OCI-LY7 (cell line): ENCODE measurements around the gene FARSA. TPM values are rescaled to one million over a fixed set of nuclear protein-coding genes. Genes with fewer than 3 reads are reported as not detected.

Source experiments
- BruUV-seq: library from RNA; stranded (reverse); fragments of 400-500 nt; replicated peaks from 2 replicates; lab custom pipeline; 2021; lab: Mats Ljungman, UMichigan
- CTCF ChIA-PET: fragments of 300-600 bp; sonication (Branson Sonifier 250); formaldehyde crosslinking; loops from one replicate; lab custom pipeline; 2022; ENCODE audit warnings: antibody characterized with exemption; ENCODE audit not compliant: unreplicated experiment; lab: Charles Lee
- POLR2A ChIA-PET: fragments of 300-600 bp; sonication (Branson Sonifier 250); formaldehyde crosslinking; loops from one replicate; lab custom pipeline; 2022; ENCODE audit warnings: antibody characterized with exemption; lab: Charles Lee
- DNase-seq: peaks from one replicate; pipeline ENCODE4 v3.0.0-alpha.2; 2015; ENCODE audit warnings: low spot score
- H2AFZ ChIP-seq: fragments of 200-600 bp; sonication (generic), shearing (Covaris generic); 2 replicates; pipeline ENCODE4 v1.6.1; 2014; ENCODE audit warnings: mild to moderate bottlenecking, antibody characterized with exemption, low read length, moderate library complexity
- H3K27ac ChIP-seq: fragments of 200-600 bp; sonication (generic); 2 replicates; pipeline ENCODE4 v1.5.1; 2014; ENCODE audit warnings: mixed run types, low read depth, mild to moderate bottlenecking, moderate library complexity, low read length, inconsistent platforms; ENCODE audit not compliant: poor library complexity, severe bottlenecking
- H3K36me3 ChIP-seq: fragments of 200-600 bp; sonication (generic); 2 replicates; pipeline ENCODE4 v1.6.1; 2014; ENCODE audit warnings: mild to moderate bottlenecking, antibody characterized with exemption, low read length, moderate library complexity, mixed read lengths; ENCODE audit not compliant: insufficient read depth
- H3K4me1 ChIP-seq: fragments of 200-600 bp; sonication (generic); 2 replicates; pipeline ENCODE4 v1.5.1; 2014; ENCODE audit warnings: mild to moderate bottlenecking, low read length; ENCODE audit not compliant: insufficient read depth, poor library complexity, severe bottlenecking
- H3K4me2 ChIP-seq: fragments of 200-600 bp; sonication (generic); 2 replicates; pipeline ENCODE4 v1.6.1; 2014; ENCODE audit warnings: mild to moderate bottlenecking, low read length
- H3K4me3 ChIP-seq: fragments of 200-600 bp; sonication (generic); 2 replicates; pipeline ENCODE4 v1.5.1; 2014; ENCODE audit warnings: mild to moderate bottlenecking, low read depth, low read length; ENCODE audit not compliant: poor library complexity, severe bottlenecking
- H3K79me2 ChIP-seq: fragments of 200-600 bp; sonication (generic); 2 replicates; pipeline ENCODE4 v1.6.1; 2016; ENCODE audit warnings: low read depth, mild to moderate bottlenecking, low read length, moderate library complexity, mixed read lengths; ENCODE audit not compliant: insufficient read depth
- H3K9me2 ChIP-seq: fragments of 200-600 bp; sonication (generic); 2 replicates; pipeline ENCODE4 v1.6.1; 2016; ENCODE audit warnings: mild to moderate bottlenecking, low read length, mixed read lengths; ENCODE audit not compliant: insufficient read depth
- H3K9me3 ChIP-seq: fragments of 200-600 bp; sonication (generic); 2 replicates; pipeline ENCODE4 v1.6.1; 2014; ENCODE audit warnings: mild to moderate bottlenecking, mixed run types, low read length, mixed read lengths
- H4K20me1 ChIP-seq: fragments of 200-600 bp; sonication (generic); 2 replicates; pipeline ENCODE4 v1.6.1; 2014; ENCODE audit warnings: mild to moderate bottlenecking, antibody characterized with exemption, low read length, moderate library complexity, mixed read lengths; ENCODE audit not compliant: insufficient read depth
- EZH2phosphoT487 ChIP-seq: fragments of 200-600 bp; sonication (generic); IDR thresholded peaks from 2 replicates; pipeline ENCODE4 v1.6.1; 2018; ENCODE audit warnings: low read depth, borderline replicate concordance, mild to moderate bottlenecking, mixed run types, antibody characterized with exemption, low read length, moderate library complexity, mixed read lengths
- intact Hi-C: fragments of 100-400 bp; cut with micrococcal nuclease; formaldehyde crosslinking; loops from one replicate; pipeline ENCODE4 v1.10.0; 2022; ENCODE audit not compliant: unreplicated experiment
- total RNA-seq, 2 experiments: library from RNA; depleted of rRNA in 1 of 2; stranded (reverse); fragments of >200 nt in 1 of 2; shearing (Covaris generic) in 1 of 2; gene quantifications; 2 replicates each; pipeline ENCODE4 v1.2.3, GENCODE V29; 2014 to 2022
- TF ChIP-seq, protein P1 (sequence below): fragments of 200-600 bp; sonication (generic); conservative IDR thresholded peaks from 2 replicates; pipeline ENCODE4 v1.5.1; 2014; ENCODE audit warnings: mild to moderate bottlenecking, antibody characterized with exemption, low read length, moderate library complexity, mixed read lengths

Gene FARSA
- total RNA-seq, 2 experiments from 2014 or later = 117 to 135 TPM

DNA sequence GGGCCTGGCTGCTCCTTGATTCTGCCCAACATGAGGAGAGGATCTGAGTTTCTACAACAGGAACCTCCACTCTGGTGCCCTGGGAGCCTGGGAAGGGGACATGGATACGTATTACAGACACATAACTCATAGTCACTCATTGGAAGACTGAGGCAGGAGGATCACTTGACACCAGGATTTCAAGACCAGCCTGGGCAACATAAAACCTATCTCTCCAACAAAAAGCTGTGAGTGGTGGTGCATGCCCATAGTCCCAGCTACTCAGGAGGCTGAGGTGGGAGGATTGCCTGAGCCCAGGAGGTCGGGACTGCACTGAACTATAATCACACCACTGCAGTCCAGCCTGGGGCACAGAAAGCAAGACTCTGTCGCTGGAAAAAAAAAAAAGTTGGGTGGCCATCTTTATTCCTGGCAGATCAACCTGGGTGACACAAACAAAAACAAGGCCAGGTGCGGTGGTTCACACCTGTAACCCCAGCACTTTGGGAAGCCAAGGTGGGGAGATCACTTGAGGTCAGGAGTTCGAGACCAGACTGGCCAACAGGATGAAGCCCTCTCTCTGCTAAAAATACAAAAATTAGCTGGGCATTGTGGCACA, 45.4 kb downstream of the FARSA start:
- no peaks in the 10 kb centered on the region for H4K20me1 ChIP-seq
- no TSS peak for BruUV-seq
- ChIA-PET POLR2A (no interaction called here), CTCF (no interaction called here)
- no peak overlapping the region for H3K4me2 ChIP-seq
- intact Hi-C loops = no loop called here
- no peak overlapping the region for H3K27ac ChIP-seq
- peaks cover 22% of the 10 kb centered on the region for H3K4me1 ChIP-seq
- peaks cover 9% of the 10 kb centered on the region; the same call in 1 of the 2 replicates for H3K79me2 ChIP-seq
- H2AFZ ChIP-seq = no peak overlapping the region
- no peak for TF ChIP-seq EZH2phosphoT487
- TF ChIP-seq, protein P1, sequence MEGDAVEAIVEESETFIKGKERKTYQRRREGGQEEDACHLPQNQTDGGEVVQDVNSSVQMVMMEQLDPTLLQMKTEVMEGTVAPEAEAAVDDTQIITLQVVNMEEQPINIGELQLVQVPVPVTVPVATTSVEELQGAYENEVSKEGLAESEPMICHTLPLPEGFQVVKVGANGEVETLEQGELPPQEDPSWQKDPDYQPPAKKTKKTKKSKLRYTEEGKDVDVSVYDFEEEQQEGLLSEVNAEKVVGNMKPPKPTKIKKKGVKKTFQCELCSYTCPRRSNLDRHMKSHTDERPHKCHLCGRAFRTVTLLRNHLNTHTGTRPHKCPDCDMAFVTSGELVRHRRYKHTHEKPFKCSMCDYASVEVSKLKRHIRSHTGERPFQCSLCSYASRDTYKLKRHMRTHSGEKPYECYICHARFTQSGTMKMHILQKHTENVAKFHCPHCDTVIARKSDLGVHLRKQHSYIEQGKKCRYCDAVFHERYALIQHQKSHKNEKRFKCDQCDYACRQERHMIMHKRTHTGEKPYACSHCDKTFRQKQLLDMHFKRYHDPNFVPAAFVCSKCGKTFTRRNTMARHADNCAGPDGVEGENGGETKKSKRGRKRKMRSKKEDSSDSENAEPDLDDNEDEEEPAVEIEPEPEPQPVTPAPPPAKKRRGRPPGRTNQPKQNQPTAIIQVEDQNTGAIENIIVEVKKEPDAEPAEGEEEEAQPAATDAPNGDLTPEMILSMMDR = no peak
- H3K36me3 ChIP-seq = no peaks in the 10 kb centered on the region
- DNase-seq = no peak
- peaks cover 11% of the 10 kb centered on the region for H3K9me3 ChIP-seq
- no peaks in the 10 kb centered on the region for H3K9me2 ChIP-seq
- H3K4me3 ChIP-seq = no peak overlapping the region

DNA sequence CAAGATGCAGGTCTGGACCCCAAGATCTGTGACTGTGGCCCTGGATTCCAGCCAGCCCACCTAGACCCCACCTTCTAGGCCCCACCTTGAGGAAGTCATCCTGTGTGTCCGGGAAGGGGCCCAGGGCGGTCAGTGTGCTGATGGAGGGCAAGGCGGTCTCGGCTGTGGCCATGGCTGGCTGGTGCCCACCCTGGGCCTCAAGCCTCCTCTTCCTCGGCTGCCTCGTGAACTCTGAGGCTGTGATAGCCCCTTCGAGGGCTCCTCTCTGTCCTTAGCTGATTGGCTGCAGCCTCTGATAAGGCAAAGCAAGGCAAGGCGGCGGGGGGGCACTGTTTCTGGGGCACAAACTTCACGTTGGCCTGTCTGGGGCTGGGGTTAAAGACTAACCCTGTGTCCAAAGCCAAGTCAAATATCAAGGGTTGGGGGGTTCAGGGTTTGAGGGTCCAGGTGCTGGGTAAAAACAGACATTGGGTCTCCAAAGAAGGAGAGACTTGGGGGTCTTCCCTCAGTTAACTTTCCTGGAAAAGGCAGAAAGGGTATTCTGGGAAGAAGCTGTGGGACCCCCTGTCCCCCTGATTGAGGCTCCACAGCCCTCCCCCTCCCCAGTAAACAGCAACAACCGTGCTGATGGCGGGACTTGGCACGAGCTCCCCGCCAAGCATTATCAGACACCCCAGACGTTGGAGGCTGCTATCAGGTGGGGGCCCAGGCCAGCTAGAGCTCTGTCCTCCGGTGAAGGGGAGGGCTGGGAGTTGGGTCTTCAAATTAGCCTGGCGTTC, 46.4 kb downstream of the FARSA start, which contains the start of gene KLF1:
Gene KLF1 (minus strand): TSS at position 233 of the 779 bp plus-strand sequence. CDS start 61 bp downstream, at position 172.
- no peaks in the 10 kb centered on the region for H3K9me2 ChIP-seq
- H3K79me2 ChIP-seq = peaks cover 9% of the 10 kb centered on the region; the same call in 1 of the 2 replicates
- ChIA-PET POLR2A (no interaction called here), CTCF (no interaction called here)
- BruUV-seq = no TSS peak
- H3K27ac ChIP-seq = no peak within 1 kb of the TSS
- DNase-seq = no peak
- H2AFZ ChIP-seq = no peak within 1 kb of the TSS
- intact Hi-C loops = no loop called here
- peaks cover 24% of the 10 kb centered on the region for H3K4me1 ChIP-seq
- H3K9me3 ChIP-seq = peaks cover 11% of the 10 kb centered on the region
- H3K36me3 ChIP-seq = no peaks in the 10 kb centered on the region
- TF ChIP-seq EZH2phosphoT487 = no peak
- TF ChIP-seq, protein P1 = no peak
- no peak within 1 kb of the TSS for H3K4me2 ChIP-seq
- no peaks in the 10 kb centered on the region for H4K20me1 ChIP-seq
- H3K4me3 ChIP-seq = no peak within 1 kb of the TSS

DNA sequence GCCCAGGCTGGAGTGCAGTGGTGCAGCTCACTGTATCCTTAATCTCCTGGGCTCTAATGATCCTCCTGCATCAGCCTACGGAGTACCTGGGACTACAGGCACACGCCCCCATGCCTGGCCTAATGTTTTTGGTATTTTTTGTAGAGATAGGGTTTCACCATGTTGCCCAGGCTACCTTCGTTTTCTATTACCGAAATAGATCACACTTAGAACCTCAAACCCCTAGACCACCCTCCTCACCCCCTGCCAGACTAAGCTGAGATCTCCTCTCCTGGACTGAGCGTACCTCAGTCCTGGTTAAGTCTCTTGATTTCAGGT, 46.9 kb downstream of the FARSA start:
- Histone ChIP-seq H3K27ac (no peak overlapping the region), H3K4me3 (no peak overlapping the region), H2AFZ (no peak overlapping the region), H3K79me2 (peaks cover 4% of the 10 kb centered on the region; the same call in 1 of the 2 replicates), H3K9me2 (no peaks in the 10 kb centered on the region), H3K4me2 (no peak overlapping the region), H3K4me1 (peaks cover 24% of the 10 kb centered on the region), H3K36me3 (no peaks in the 10 kb centered on the region), H4K20me1 (no peaks in the 10 kb centered on the region), H3K9me3 (peaks cover 11% of the 10 kb centered on the region)
- ChIA-PET POLR2A (no interaction called here), CTCF (no interaction called here)
- TF ChIP-seq, protein P1 = no peak
- no peak for TF ChIP-seq EZH2phosphoT487
- intact Hi-C loops = no loop called here
- BruUV-seq = no TSS peak
- DNase-seq = no peak
